ENCODE measurements around the gene SGPP2.
"Not testable (repeated sequence)": the region's sequence is repeated elsewhere in the genome, so short reads cannot be mapped to it uniquely, and the experiment has no call there.

Gene SGPP2

DNA sequence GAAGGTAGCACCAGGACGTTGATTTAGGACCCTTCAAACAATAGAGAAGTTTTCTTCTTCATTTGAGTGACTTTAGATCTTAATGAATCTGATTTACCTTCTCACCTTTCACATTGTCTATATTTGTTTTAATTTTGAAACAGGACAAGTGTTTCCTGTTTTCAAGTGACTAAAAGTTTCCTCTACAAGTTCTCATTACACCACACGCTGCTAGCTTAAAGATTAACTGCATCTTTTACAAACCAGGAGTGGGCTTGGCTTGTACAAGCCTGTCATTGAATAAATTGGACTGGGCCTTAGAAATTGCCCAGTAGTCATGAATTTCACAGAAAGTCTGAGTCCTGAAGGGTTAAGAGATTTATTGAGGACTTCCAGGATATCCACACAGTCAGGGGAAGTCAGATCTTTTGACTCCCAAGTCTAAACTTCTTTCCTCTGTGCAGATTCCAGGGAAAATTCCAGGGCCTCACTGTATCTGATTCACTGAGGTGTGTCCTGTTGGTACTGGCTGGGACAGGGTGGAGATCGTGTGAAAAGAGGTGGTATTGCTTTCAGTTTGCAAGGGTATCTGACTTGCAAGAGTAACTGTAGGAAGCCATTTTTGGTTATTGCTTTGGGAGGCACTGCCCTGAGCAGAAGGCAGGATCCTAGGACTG is 3.4 kb downstream of the SGPP2 start:
- no peak for DNase-seq (ENCODE audit: low read depth, low spot score)

DNA sequence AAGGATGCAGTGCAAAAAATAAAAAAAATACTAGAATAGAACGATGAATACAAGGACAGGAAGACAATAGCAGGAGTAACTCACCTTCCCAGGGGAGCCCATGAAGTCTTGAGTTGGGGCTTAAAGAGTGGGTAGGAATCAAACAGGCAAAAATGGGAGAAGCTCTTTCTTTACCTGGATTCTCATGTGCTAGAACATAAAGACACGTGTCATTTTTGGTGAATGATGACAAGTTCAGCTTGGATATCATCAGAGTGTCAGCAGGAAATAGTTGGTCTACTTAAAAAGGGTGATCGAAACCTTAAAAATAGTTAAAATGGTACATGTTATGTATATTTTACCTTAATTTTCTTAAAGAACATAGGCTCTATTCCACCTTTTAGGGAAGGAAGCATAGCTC is 5.7 kb downstream of the SGPP2 start:
- no peak for DNase-seq (ENCODE audit: low read depth, low spot score)

DNA sequence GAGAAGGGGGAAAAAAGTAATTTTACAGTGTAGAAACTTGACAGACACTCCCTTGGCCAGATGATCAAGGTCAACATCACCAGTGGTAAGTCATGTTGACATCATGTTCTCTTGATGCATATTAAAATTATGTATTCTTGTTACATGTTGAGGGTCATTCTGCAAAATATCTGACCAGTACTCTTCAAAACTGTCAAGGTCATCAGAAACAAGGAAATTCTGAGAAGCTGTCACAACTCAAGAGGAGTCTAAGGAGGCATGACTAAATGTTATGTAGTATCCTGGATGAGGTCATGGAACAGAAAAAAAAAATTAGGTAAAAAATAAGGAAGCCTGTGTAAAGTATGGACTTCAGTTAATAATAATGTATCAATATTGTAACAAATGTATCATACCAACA is 6.3 kb downstream of the SGPP2 start:
- no peak for DNase-seq (ENCODE audit: low read depth, low spot score)

DNA sequence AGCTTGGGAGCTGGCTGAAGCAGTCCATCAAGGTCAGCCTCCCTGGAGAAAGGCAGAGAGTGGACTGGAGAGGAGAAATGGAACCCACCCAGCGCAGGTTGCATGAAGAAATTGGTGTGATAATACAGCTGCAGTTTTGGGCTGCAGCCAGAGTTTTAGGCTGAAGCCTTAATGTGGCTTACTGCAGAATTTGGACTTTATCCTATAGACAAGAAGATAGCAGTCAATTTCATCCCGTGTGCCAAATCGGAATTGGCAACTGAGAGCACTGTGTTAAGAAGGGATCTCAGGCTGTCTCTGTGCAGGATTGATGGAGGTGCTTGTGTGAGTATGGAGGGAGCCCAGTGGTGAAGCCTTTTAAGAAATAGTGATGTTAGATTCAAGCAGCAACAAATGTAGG is 7.5 kb downstream of the SGPP2 start:
- DNase-seq (ENCODE audit: low read depth, low spot score): no peak

DNA sequence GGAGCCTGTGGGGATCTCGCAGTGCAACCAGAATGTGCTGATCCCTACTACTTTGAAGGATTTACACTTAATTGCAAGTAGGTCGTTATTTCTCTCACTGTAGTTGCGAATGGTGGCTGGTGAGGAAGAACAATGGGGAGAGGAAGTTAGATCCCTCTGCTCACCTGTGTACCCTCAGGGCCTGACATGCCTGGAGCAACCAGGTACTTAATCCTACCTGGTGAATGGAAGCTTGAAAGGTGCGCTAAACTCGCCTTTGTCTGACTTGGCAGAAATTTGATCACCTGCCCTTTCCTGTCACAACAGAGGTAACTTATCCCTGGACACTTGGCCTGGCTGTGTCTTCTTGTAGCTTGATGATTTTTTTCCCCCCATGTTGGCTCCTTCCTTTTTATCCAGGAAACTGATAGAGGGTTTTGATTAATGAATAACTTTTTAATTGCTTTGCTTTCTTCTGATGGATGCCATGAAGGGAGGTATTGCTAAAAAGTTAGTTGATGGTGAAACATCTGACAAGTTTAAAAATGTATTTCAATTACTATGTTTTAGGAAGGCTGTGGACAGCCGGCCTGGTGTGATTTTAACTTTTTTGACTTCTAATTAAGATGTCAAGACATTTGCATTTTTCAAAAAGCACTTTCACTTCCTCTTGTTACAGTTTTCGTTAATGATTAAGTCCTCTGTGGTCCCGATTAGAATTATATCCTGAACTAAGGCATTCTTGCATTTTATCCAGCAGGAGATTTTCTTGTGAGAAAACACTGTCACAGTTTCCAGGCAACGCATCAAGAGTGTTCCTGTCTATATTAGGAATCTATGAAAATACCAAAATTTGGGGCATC is 9.2 kb downstream of the SGPP2 start:
- no peak for DNase-seq (ENCODE audit: low read depth, low spot score)

DNA sequence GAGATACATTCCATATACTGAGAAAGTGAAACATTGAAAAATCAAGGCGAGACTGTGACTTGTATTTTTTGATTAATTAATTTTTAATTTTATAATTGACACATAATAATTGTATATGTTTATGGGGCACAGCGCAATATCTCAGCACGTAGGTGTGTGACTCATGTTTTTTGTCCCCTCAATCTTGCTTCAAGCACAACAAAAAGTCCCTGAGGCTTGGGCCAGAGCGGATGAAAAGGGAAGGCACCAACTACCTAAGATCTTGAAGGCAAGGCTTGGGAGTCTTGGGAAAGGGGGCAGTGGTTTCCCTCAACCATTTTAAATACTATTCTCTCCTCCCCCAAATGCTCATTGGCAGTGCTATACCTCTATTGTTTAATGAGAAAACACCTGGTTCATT is 9.9 kb downstream of the SGPP2 start:
- DNase-seq (ENCODE audit: low read depth, low spot score): no peak

DNA sequence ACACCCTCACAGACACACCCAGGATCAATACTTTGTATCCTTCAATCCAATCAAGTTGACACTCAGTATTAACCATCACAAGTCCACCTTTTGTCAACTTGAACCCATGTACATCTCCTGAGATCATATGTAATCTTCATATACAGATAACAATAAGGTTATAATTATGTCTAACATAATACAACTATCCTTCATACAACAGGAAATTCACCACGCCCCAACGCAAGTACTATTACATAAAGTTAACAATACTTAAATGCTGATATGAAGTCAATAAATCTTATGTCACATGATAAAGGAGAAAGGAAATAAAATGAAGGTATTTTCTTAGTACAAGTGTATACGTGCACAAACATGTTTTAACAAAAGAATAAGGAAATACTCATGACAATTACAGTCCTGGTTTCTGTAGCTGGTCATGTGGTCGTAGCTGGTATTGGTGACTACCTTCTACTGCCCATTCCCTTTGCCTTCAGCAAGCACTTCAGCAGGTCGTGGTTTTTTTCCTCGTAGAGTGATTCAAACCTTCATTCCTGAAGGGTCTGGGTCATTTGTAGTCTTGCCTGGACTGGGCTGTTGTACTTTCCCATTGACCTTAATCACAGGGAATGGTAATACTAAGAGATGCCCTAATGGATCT is 11.2 kb downstream of the SGPP2 start:
- not testable (repeated sequence) for DNase-seq (ENCODE audit: low read depth, low spot score)

DNA sequence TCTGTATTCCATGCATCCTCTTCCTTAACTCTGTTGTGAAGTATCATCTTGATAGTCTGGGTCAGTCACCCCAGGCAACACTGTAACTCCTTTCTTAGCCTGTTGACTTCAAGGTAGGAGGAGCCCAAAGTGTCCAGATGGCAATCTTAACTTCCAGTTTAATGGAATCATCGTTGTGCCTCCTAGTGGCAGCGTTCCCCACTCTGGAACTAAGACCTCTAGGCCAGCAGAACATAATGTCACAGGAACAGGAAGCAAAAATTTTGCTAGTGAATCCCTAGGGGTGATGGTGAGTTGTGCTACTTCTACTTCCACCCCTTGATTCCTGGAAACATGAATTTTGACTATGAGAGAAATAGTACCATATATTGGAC is 11.7 kb downstream of the SGPP2 start:
- no peak for DNase-seq (ENCODE audit: low read depth, low spot score)

DNA sequence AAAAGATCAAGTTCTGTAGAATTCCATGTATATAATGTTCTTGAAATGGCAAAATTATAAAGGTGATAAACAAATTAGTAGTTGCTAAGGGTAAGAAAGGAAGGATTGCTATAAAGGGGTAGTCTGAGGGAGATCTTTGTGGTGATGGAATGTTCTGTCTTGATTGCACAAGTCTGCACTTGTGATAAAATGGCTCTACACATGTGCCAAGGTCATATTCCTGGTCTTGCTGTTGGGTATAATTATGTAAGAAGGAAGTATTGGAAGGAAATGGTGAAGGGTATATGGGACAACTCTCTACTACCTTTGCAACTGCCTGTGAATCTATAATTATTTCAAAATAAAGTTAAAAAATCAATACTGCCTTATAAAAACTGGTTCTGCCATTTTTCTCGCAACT is 15.3 kb downstream of the SGPP2 start:
- no peak for DNase-seq (ENCODE audit: low read depth, low spot score)

DNA sequence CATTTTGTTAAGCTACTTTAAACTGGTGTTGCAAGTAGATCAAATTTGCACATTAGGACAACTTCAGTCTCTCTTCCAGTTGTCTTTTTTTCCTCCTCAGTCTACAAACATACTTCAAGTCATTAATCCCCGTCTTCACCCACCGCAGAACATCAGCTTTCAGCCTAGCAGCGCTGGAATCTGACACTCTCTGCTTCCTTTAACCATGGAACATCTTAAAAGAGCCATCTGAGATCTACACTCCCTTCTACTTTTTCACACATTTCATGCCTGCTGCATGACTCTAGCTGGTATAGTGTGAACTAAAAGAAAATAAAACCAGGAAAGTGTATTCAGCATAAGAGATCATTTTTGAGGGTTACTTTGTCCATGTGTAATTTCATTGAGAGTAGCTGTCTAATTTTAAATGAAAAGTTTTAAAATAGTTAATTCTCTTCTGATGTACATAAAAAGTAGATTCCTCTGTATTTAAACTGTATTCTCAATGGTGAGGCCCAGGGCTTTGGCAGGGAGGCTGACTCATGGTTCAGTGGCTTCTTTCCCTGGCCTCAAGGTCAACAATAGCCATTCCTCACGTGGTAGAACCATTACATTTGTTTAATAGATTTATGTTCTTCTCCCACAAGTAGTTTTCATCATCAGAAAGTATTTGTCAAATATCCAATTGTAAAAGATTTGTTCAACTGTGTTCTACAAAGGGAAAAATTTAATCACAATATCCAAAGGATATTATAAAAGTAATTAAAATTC is 16.5 kb downstream of the SGPP2 start:
- DNase-seq (ENCODE audit: low read depth, low spot score): no peak

DNA sequence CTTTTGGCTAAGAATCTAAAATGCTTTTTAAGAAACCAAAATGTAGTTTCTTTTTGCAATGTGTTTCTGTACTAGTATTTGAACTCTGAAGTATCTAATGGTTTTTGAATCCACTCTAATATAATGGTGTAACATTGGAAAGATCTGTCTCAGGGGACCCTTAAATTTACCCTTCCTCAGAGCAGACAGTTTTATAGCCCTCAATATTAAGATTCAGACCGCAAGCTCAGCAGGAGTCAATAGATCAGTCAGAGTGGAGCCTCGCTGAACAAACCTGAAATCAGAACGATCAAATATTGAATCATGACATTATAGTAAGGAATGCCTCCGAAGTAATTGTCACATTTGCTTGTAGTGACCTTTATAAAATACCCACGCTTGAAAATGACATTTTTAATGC is 18.3 kb downstream of the SGPP2 start:
- no peak for DNase-seq (ENCODE audit: low read depth, low spot score)

DNA sequence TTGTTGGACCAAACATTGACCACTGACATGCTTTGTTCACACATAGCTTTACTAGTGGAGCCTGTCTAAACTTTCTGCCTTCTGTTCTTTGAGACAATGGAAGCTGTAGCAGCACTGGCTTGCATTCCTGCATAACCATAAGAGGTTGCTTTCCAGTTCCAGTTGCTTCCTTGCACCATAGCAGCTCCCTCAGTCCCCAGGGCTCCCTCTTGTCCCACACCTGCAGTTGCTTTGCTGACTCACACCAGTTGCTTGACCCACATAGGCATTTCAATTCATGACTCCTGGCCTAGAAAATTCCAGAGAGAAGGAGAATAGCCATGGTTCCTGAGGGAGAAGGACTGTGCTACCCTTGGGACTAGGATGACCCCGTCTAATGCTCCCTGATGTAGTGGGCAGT is 20.9 kb downstream of the SGPP2 start:
- DNase-seq (ENCODE audit: low read depth, low spot score): no peak

DNA sequence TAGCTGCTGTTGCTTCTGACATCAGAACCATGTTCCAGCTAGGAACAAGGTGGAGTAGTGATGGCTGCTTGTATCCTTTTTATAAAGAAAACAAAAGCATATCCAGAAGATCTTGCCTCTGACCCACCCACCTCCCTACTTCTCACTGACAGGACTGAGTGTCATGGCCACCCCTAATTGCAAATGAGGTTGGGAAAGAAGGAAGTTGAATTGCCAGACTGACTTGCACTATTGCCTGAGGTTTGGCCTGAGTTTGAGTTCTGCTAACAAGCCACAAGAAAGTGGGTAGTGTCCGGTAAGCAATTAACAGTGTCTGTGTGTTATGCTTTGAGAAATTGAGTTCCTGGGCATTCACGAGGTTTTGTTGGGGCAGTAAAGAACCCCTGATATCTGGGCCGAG is 22.8 kb downstream of the SGPP2 start:
- no peak for DNase-seq (ENCODE audit: low read depth, low spot score)

DNA sequence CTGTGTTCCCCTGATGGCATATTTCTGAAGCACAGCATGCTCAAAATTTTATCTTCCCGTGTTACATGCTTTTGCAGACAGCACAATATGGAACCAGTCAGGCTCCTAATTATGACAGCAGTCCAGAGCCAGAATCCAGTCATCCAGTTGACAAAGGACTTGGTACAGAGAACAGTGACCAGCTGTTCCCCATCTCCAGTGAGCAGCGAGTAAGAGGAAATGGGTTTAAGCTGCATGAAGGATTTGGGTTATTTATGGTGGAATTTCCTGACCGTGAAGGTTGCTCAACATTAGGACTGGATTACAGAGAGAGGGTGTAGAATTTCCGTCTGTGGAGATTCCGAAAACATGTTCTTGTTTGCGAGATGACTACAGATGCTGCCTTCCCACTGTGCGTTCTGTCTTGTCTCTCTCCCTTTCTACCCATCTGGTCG is 24.4 kb downstream of the SGPP2 start:
- no peak for DNase-seq (ENCODE audit: low read depth, low spot score)

DNA sequence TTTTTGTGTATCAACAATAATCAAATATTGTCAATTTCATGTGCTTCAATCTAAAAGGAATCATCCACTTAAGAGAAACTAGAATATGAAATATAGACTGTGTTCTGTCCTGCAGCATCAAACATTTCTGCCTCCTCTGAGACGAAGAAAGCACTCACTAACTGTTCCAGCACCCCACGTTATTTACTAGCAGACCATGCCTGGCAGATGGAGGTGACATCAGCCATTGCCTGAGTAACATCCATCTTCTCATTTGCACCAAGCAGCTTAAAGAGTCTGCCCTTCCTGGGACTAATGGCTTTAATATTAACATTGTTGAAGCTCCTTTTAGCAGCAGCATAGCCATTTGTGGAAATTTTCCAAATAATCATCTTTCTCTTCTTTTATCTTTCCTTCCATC is 25.7 kb downstream of the SGPP2 start:
- DNase-seq (ENCODE audit: low read depth, low spot score): no peak

DNA sequence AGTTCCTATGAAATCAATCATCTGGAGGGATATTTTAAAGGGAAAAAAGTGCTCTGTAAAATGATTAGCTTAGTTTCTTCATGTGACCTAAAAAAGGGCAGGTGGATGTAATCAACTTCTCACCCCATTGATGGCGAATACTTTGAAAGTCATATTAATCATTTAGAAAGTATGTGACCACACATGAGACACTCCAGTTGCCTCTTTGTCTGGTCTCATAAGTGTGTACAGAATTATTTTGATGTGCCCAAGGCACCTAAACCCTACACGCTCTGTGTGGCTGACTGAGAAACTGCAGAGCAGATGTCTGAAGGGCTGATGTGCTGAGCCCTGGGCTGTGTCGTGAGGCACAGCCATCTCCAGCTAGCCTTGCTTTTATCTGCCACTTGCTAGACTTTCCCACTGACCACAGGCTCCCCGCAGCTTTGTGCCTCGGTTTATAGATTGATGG is 26.9 kb downstream of the SGPP2 start:
- no peak for DNase-seq (ENCODE audit: low read depth, low spot score)

DNA sequence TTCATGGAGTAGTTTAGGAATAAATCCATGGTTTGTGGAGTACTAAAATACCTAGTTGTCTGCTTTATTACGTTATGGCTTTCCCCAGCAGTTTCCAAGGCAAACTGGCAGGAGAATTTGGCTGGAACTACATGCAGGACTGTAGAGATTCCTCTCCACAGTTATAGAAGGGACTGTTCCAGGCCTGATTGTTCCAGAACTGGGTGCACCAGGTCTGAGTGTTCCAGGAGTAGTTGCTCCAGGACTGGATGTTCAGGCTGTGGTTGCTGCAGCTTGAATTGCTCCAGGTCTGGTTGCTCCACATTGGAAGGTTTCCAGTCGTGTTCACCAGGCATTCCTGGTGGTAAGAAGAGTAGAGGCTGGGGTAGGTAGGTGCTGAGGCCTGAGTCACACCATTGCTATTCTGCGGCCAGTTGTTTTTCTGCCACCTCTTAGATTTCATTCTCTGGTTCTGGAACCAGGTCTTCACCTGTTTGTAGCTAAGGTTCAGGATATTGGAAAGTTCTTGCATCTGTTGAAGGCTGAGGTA is 28.1 kb downstream of the SGPP2 start:
- DNase-seq (ENCODE audit: low read depth, low spot score): no peak

DNA sequence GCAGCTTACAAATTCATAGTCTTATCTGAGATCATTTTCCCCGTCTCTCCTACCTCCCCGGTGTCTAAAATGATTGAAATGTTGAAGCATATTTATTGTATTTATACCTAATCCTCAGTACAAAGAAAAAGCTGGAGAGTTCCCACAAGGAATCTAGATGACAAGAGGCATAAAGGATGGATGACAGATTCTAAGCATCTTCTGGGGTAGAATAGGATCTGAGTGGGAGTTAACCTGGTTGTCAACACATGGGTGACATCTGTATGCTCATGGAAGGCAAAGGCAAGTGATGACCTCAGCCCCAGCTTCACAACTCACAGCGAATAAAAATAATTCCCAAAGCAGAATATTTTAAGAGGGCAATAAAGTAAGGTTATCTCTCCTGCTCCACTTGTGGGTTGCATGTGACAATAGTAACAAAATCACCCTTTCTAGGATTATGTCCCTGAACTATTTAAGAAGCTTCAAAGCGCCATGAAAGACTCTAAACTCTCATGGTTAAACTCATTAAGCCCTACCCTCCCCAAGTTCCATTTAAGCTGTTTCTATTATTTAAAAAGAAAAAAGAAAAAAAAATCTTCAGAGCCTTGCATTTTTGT is 32.2 kb downstream of the SGPP2 start:
- no peak for DNase-seq (ENCODE audit: low read depth, low spot score)

DNA sequence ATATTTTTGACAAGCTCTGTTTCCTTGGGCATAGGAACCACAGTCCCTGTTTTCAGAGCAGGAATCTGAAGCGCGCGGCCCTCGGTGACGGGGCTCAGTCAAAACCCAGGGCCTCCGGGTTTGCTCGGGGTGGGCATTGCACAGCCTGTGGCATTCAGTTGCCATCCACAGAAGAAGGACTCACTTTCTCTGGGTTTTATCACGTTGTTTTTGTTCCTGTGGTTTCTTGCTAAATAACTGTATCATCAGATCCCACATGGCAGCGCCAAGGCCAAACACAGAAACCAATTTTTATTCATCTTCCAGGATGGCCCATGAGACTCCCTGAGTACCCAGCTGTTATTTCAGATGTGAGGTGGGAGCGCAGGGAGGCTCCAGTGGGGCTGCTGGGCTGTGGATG is 35.6 kb downstream of the SGPP2 start:
- DNase-seq (ENCODE audit: low read depth, low spot score): no peak

DNA sequence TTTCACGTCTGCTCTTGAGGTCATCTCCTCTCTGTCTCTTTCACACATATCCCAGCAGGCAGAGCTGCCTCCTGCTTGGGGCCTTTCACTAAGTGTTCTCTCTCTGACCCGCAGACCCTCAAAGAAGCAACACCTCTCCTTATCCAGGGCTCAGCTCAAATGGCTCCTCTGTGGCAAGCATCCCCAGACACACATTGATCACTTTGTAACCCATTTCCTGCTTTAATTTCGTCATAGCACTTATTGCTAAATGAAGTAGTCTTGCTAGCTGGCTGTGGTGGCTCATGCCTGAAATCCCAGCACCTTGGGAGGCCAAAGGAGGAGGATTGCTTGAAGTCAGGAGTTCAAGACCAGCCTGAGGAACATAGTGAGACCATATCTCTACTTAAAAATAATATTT is 41.4 kb downstream of the SGPP2 start:
- no peak for DNase-seq (ENCODE audit: low read depth, low spot score)

DNA sequence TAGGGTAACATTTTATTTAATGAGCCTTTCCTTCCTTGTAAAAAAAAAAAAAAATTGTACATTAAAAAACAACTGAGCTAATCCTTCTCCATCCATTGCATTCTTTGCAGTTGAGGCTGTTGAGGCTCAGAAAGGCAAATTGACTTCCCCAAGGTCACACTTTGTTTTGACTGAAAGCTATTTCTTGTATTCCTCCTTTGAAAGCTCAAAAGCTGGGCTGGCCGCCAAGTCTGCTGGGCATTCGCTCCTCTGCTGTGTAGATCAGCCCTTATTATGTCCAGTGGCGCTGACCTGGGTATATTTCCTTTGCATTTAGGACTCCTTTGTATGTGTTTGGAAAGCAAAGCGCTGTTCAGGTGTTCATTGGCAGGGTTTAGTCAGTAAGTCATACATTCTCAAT is 44.0 kb downstream of the SGPP2 start:
- DNase-seq (ENCODE audit: low read depth, low spot score): no peak
